A673 (cell line): ENCODE measurements around the gene SH2D6. TPM values are rescaled to one million over a fixed set of nuclear protein-coding genes. Genes with fewer than 3 reads are reported as not detected.

ENCODE experiments used
- BruUV-seq: library from RNA; stranded (reverse); fragments of 400-500 nt; replicated peaks from 2 replicates; lab custom pipeline; 2021; lab: Mats Ljungman, UMichigan
- CTCF ChIA-PET: fragments of 300-600 bp; sonication (Branson Sonifier 250); formaldehyde crosslinking; loops from one replicate; lab custom pipeline; 2022; ENCODE audit warnings: antibody characterized with exemption; lab: Charles Lee
- POLR2A ChIA-PET: fragments of 300-600 bp; sonication (Branson Sonifier 250); formaldehyde crosslinking; loops from one replicate; lab custom pipeline; 2022; ENCODE audit warnings: antibody characterized with exemption; ENCODE audit not compliant: low non-redundant PET; lab: Charles Lee
- DNase-seq: peaks from one replicate; pipeline ENCODE4 v3.0.0-alpha.2; 2015; ENCODE audit warnings: low spot score
- H3K27ac ChIP-seq: fragments of 200-600 bp; sonication (generic); 2 replicates; pipeline ENCODE4 v1.5.1; 2016; ENCODE audit warnings: mixed run types, low read depth, mild to moderate bottlenecking, mixed read lengths, antibody characterized with exemption, low read length; ENCODE audit not compliant: poor library complexity, severe bottlenecking
- H3K27me3 ChIP-seq: fragments of 200-600 bp; sonication (generic); replicated peaks from 2 replicates; pipeline ENCODE4 v1.6.1; 2017; ENCODE audit warnings: mixed run types, low read depth, mild to moderate bottlenecking, mixed read lengths, antibody characterized with exemption, low read length; ENCODE audit not compliant: insufficient read depth, poor library complexity
- H3K36me3 ChIP-seq: fragments of 200-600 bp; sonication (generic); 2 replicates; pipeline ENCODE4 v1.6.1; 2016; ENCODE audit warnings: mixed run types, mild to moderate bottlenecking, mixed read lengths, antibody characterized with exemption, low read length; ENCODE audit not compliant: insufficient read depth, poor library complexity, severe bottlenecking
- H3K4me1 ChIP-seq: fragments of 200-600 bp; sonication (generic); 2 replicates; pipeline ENCODE4 v1.6.1; 2017; ENCODE audit warnings: mixed run types, mild to moderate bottlenecking, mixed read lengths, antibody characterized with exemption, low read length; ENCODE audit not compliant: insufficient read depth, poor library complexity, severe bottlenecking
- H3K4me3 ChIP-seq: fragments of 200-600 bp; sonication (generic); 2 replicates; pipeline ENCODE4 v1.5.1; 2016; ENCODE audit warnings: low read depth, mixed run types, mild to moderate bottlenecking, mixed read lengths, low read length; ENCODE audit not compliant: poor library complexity, severe bottlenecking
- H3K9me3 ChIP-seq: fragments of 200-600 bp; sonication (generic); 2 replicates; pipeline ENCODE4 v1.6.1; 2016; ENCODE audit warnings: mixed run types, low read depth, mild to moderate bottlenecking, mixed read lengths, antibody characterized with exemption, low read length; ENCODE audit not compliant: poor library complexity, severe bottlenecking
- CTCF ChIP-seq: fragments of 300-800, 200-600 bp; sonication (generic); conservative IDR thresholded peaks from 2 replicates; pipeline ENCODE4 v1.5.1; 2017; ENCODE audit warnings: low read depth, mild to moderate bottlenecking, antibody characterized with exemption, low read length, moderate library complexity, mixed read lengths
- EZH2 ChIP-seq: fragments of 200-600 bp; sonication (generic); IDR thresholded peaks from 2 replicates; pipeline ENCODE4 v1.6.1; 2017; ENCODE audit warnings: borderline replicate concordance, low read depth, mild to moderate bottlenecking, mixed read lengths, antibody characterized with exemption, low read length; ENCODE audit not compliant: poor library complexity, severe bottlenecking
- intact Hi-C: fragments of 100-400 bp; cut with micrococcal nuclease; formaldehyde crosslinking; loops from one replicate; pipeline ENCODE4 v1.10.0; 2022; ENCODE audit not compliant: unreplicated experiment
- total RNA-seq: library from RNA; stranded (reverse); gene quantifications from 2 replicates; pipeline ENCODE4 v1.2.3, GENCODE V29; 2021

SH2D6 gene
- total RNA-seq, 1 experiment from 2014 or later, result 0.52 TPM

- TF ChIP-seq EZH2, result no peak
- no peak for TF ChIP-seq CTCF
- CTCF ChIA-PET, result no interaction called here
Measured at GRCh38 chr2:85457043-85457442, 38.5 kb downstream of the SH2D6 start.

GRCh38 chr2:85457877-85458316 is 39.4 kb downstream of the SH2D6 start:
- ChIA-PET CTCF (interaction anchor here (0.5 kb wide), 1 partner anchor 8 kb away, joined by 3 read pairs; no protein-coding TSS in a partner anchor), POLR2A (no interaction called here)
- intact Hi-C loops, result no loop called here
- H3K27me3 ChIP-seq, result no peaks in the 10 kb centered on the region
- H3K36me3 ChIP-seq, result no peaks in the 10 kb centered on the region
- H3K9me3 ChIP-seq, result no peaks in the 10 kb centered on the region
- TF ChIP-seq EZH2 (no peak), CTCF (no peak)
- no peak for DNase-seq
- no peaks in the 10 kb centered on the region for H3K4me1 ChIP-seq
- no TSS peak for BruUV-seq
- H3K27ac ChIP-seq, result no peak overlapping the region
- H3K4me3 ChIP-seq, result no peak overlapping the region

More at GRCh38 chr2:85457043-85457442, 38.5 kb downstream of the SH2D6 start:
- Histone ChIP-seq H3K9me3 (no peaks in the 10 kb centered on the region), H3K27ac (no peak overlapping the region), H3K4me3 (no peak overlapping the region), H3K4me1 (no peaks in the 10 kb centered on the region), H3K36me3 (no peaks in the 10 kb centered on the region), H3K27me3 (no peaks in the 10 kb centered on the region)
- DNase-seq, result no peak
- no TSS peak for BruUV-seq
- POLR2A ChIA-PET, result no interaction called here
- intact Hi-C loops, result no loop called here

GRCh38 chr2:85458601-85459563 is 40.4 kb downstream of the SH2D6 start:
- no peak for DNase-seq
- Histone ChIP-seq H3K9me3 (no peaks in the 10 kb centered on the region), H3K4me1 (no peaks in the 10 kb centered on the region), H3K36me3 (no peaks in the 10 kb centered on the region), H3K27me3 (no peaks in the 10 kb centered on the region), H3K27ac (no peak overlapping the region), H3K4me3 (no peak overlapping the region)
- TF ChIP-seq CTCF (no peak), EZH2 (no peak)
- POLR2A ChIA-PET, result no interaction called here
- BruUV-seq, result no TSS peak
- intact Hi-C loops, result no loop called here
- CTCF ChIA-PET, result no interaction called here
